ENCODE data around the gene CDK5RAP2.

Gene CDK5RAP2

DNA sequence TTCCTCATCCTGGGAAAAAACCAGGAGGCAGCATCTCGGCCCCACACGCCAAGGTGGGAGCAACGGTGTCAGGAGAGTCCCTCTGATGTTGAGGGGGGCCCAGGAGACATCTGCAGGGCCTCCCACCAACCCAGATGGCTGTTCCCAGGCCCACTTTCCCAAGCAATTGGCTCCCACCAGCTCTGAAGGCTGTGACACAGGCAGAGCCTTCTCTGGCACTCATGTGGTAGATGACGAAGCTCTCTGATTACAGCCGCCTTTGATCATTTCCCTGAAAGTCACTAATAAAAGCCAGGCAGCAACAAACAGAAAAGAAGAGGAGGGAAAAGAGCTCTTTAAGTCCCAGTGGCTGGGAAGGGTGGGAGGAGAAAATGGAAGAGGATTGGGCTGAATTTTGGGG is 226.5 kb downstream of the CDK5RAP2 start:
- no peak for DNase-seq (ENCODE audit: low spot score)

DNA sequence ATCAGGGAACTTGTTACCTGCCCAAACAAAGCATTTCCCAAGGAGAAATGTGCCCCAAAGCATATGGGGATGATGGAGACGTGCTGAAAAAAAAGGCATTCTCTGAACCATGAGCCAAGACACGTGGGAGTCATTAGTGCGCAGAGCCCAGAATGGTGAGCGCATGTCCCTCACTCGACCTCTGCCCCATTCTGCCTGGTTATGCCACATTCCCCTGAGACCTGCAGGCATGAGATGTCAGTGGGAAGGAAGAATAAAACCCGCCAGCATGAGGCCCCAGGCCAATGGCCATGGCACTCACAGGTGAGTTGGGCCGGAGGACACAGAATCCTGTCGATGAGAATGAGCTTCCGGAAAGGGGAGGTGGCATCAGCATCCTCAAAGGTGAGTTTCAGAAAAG is 228.9 kb downstream of the CDK5RAP2 start:
- DNase-seq (ENCODE audit: low spot score) = no peak

DNA sequence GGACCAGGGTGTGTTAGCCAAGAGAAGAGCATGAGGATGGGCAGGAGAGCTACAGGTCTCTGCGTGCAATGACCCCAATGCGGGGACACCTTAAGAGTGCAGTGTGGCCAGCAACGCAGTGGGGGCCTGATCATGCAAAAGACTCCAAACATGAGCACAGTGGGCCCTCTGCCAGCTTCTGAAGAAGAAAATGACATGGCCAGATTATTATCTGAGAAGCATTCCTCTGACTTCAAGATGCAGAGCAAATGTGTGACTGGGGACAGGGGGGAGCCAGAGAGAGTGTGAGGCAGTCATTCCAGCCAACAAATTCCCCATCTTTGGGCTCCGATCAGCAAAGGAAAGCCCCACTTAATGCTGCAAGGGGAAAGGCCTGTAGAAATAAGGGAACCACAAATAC is 229.4 kb downstream of the CDK5RAP2 start:
- no peak for DNase-seq (ENCODE audit: low spot score)

DNA sequence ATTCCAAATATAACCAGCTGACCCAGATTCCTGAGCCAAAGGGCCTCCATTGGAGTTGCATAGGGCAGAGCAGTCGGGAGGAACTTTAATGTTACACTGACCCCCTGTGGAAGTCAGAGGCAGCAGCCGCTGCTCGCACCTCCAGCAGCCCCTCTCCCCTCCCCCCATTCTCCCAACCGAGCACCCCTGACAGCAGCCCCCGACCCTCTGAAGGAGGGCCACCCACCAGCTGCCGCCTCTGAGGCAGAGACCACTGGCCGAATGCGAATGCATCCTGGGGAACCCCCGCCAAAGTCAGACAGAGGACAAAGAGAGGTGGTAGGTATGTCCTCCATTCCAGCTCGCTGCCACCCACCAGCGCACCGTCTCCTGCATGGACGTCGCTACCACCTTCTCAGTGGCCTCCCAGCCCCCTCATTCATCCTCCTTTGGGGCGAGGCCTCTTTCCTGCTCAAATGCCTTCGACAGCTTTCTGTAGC is 231.0 kb downstream of the CDK5RAP2 start:
- DNase-seq (ENCODE audit: low spot score) = peak; percentile 30

DNA sequence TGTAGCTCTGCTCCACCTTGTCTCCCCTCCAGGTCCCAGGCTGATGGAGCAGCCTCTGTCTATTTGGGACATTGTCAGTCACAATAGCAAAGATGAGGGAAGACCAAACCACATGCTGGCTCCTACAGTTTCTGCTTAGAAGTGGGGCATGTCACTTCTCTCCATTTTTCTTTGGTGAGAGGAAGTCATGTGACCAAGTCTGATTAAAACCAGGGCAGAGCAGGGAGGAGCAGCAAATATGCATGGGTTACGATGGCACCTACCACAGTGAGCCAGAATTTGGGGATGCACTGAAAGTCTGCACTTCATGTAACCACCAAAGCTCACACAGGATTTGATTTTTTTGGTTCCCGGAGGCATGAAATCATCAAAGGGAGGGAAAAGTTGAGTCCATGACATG is 234.6 kb downstream of the CDK5RAP2 start:
- no peak for DNase-seq (ENCODE audit: low spot score)

DNA sequence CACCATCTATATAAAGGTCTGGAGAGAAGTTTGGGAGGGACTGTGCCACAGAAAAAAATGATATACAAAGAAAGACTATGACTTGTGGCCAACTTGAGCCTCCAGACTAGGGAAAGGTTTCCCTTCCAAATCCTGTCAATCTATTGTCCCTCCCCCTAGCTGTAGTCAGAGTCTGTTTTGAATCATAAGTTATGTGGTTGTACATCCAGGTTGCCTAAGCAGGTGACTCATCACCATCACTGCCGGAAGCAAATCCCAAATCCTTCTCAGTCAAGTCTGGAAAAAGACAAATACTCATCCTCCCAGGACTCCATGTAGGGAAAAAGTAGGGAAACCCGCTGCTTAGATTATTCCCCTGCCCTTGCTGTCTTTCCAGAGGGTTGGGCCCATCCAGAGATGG is 235.7 kb downstream of the CDK5RAP2 start:
- no peak for DNase-seq (ENCODE audit: low spot score)

DNA sequence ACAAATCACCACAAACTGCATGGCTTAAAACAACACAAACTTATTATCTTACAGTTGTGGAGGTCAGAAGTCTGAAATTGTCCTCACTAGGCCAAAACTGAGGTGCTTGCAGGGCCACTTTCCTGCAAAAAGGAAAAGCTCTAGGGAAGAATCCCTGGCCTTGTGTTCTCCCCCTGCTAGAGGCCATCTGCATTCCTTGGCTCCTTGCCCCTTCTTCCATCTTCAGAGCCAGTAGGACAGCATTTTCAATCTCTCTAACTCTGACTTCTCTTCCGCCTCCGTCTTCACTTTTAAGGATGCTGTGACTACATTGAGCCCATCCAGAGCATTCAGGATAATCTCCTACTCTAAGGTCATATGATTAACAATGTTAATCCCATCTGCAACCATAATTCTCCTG is 236.6 kb downstream of the CDK5RAP2 start:
- peak; percentile 6 for DNase-seq (ENCODE audit: low spot score)
